ENCODE results near the gene NCAPG2.

Gene NCAPG2, protein sequence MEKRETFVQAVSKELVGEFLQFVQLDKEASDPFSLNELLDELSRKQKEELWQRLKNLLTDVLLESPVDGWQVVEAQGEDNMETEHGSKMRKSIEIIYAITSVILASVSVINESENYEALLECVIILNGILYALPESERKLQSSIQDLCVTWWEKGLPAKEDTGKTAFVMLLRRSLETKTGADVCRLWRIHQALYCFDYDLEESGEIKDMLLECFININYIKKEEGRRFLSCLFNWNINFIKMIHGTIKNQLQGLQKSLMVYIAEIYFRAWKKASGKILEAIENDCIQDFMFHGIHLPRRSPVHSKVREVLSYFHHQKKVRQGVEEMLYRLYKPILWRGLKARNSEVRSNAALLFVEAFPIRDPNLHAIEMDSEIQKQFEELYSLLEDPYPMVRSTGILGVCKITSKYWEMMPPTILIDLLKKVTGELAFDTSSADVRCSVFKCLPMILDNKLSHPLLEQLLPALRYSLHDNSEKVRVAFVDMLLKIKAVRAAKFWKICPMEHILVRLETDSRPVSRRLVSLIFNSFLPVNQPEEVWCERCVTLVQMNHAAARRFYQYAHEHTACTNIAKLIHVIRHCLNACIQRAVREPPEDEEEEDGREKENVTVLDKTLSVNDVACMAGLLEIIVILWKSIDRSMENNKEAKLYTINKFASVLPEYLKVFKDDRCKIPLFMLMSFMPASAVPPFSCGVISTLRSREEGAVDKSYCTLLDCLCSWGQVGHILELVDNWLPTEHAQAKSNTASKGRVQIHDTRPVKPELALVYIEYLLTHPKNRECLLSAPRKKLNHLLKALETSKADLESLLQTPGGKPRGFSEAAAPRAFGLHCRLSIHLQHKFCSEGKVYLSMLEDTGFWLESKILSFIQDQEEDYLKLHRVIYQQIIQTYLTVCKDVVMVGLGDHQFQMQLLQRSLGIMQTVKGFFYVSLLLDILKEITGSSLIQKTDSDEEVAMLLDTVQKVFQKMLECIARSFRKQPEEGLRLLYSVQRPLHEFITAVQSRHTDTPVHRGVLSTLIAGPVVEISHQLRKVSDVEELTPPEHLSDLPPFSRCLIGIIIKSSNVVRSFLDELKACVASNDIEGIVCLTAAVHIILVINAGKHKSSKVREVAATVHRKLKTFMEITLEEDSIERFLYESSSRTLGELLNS

DNA sequence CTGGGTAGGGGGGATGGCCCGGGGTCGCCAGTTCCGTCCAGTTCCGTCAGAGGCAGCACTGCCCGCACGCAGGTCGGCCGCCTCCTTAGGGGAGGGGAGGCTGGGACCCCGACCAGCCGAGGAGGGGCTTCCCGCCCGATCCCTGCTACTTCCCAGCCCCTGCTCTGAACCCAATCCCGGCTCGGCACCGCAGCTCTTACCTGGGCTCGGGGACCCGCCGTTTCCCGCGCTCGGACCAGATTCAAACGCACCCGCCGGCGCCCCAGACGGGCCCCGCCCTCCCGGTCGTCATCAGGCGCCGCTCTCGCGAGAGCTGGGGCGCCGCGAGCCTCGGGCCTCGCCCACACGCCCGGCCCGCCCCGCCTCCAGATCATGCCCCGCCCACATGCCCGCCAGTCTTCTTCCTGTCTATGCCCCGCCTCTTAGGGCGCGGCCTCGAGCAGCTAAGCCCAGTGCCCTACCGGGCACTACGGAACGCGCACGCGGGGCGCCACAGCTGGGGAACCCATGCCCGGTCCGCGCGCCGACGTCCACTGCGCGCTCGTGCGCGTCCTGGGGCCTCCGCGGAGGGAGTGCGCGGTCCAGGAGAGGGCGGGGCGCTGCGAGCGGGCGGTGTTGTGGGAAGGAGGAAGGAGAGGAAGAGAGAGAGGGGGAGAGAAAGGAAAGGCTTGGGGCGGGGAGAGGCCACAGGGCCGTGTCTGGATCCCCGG is at the start of gene NCAPG2:
Gene NCAPG2 (minus strand): TSS at position 281 of the 710 bp plus-strand sequence. CDS start 2,905 bp downstream, outside the sequence.
- TF ChIP-seq, protein P1, sequence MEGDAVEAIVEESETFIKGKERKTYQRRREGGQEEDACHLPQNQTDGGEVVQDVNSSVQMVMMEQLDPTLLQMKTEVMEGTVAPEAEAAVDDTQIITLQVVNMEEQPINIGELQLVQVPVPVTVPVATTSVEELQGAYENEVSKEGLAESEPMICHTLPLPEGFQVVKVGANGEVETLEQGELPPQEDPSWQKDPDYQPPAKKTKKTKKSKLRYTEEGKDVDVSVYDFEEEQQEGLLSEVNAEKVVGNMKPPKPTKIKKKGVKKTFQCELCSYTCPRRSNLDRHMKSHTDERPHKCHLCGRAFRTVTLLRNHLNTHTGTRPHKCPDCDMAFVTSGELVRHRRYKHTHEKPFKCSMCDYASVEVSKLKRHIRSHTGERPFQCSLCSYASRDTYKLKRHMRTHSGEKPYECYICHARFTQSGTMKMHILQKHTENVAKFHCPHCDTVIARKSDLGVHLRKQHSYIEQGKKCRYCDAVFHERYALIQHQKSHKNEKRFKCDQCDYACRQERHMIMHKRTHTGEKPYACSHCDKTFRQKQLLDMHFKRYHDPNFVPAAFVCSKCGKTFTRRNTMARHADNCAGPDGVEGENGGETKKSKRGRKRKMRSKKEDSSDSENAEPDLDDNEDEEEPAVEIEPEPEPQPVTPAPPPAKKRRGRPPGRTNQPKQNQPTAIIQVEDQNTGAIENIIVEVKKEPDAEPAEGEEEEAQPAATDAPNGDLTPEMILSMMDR (IDR thresholded peaks at IDR 0.05; ENCODE audit: insufficient read depth, low read length, poor library complexity, severe bottlenecking): no peak
- Histone ChIP-seq H3K4me3 (replicated peaks; ENCODE audit: low read depth, low read length) (peak within 1 kb of the TSS; percentile 97), H3K36me3 (ENCODE audit: control insufficient read depth, insufficient read depth, low read length) (peaks cover 3% of the 10 kb centered on the region), H3K27me3 (replicated peaks; ENCODE audit: control insufficient read depth, insufficient read depth, low read length) (no peaks in the 10 kb centered on the region)
- peak; percentile 97 for DNase-seq (ENCODE audit: extremely low read depth, insufficient read length)

DNA sequence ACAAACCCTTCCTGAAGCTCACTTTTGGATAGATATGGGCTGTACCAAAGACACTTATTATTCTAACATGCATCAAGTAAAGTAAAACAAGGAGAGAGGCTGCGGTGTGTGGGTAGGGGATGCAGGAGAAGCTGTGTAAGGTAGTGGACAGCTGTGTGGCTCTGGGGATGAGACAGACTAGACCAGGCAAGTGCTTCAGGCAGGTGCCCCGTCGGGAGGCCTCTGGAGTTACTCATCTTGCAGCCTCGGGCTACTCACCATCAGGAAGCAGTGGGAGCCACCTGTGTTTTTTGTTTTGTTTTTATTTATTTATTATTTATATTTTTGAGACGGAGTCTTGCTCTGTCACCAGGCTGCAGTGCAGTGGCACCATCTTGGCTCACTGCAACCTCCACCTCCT is 49.3 kb upstream of the NCAPG2 start:
- TF ChIP-seq, protein P1 (IDR thresholded peaks at IDR 0.05; ENCODE audit: insufficient read depth, low read length, poor library complexity, severe bottlenecking): no peak
- no peak for DNase-seq (ENCODE audit: extremely low read depth, insufficient read length)
- H3K4me3 ChIP-seq (replicated peaks; ENCODE audit: low read depth, low read length): no peak overlapping the region
- H3K36me3 ChIP-seq (ENCODE audit: control insufficient read depth, insufficient read depth, low read length): peaks cover 3% of the 10 kb centered on the region
- no peaks in the 10 kb centered on the region for H3K27me3 ChIP-seq (replicated peaks; ENCODE audit: control insufficient read depth, insufficient read depth, low read length)

DNA sequence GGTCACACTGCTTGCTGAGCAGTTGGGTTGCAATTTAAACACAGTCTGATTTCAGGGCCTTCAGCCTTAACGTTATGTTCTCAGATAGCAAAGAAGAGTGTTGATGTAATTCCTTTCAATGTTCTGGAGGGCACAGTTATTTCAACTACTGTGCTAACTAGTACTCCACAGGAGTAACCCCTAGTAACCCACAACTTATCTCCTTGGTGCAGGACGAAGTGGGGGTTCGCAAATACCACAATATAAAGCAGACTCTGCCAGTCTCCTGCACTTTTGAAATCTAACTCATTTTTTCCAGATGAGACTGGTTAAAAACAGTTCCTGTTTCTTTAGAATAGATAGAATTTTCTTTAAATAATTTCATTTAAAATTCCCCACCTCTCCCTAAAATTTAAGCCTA is 47.1 kb upstream of the NCAPG2 start:
- Histone ChIP-seq H3K27me3 (replicated peaks; ENCODE audit: control insufficient read depth, insufficient read depth, low read length) (no peaks in the 10 kb centered on the region), H3K4me3 (replicated peaks; ENCODE audit: low read depth, low read length) (no peak overlapping the region), H3K36me3 (ENCODE audit: control insufficient read depth, insufficient read depth, low read length) (no peaks in the 10 kb centered on the region; the same call in none of the 2 replicates)
- DNase-seq (ENCODE audit: extremely low read depth, insufficient read length): no peak
- TF ChIP-seq, protein P1 (IDR thresholded peaks at IDR 0.05; ENCODE audit: insufficient read depth, low read length, poor library complexity, severe bottlenecking): no peak

DNA sequence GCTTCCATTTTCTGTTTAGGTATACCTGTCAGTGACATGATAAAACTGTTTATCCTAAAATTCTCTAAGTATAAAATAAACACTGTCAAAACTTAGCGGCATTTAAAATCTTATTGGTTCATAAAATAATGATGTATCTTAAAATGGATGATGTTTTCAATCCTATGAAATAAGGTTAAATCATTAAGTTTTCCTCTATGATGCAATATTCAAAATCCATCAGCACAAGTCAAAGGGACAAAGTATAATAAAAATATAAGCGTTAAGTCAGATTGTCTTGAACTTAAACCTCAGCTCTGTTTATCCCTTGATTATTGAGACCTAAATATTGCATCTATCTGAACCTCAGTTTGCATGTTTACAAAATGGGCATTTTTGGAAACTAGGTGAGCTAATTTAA is 46.6 kb upstream of the NCAPG2 start:
- H3K27me3 ChIP-seq (replicated peaks; ENCODE audit: control insufficient read depth, insufficient read depth, low read length): no peaks in the 10 kb centered on the region
- TF ChIP-seq, protein P1 (IDR thresholded peaks at IDR 0.05; ENCODE audit: insufficient read depth, low read length, poor library complexity, severe bottlenecking): no peak
- no peaks in the 10 kb centered on the region; the same call in none of the 2 replicates for H3K36me3 ChIP-seq (ENCODE audit: control insufficient read depth, insufficient read depth, low read length)
- no peak for DNase-seq (ENCODE audit: extremely low read depth, insufficient read length)
- H3K4me3 ChIP-seq (replicated peaks; ENCODE audit: low read depth, low read length): no peak overlapping the region

DNA sequence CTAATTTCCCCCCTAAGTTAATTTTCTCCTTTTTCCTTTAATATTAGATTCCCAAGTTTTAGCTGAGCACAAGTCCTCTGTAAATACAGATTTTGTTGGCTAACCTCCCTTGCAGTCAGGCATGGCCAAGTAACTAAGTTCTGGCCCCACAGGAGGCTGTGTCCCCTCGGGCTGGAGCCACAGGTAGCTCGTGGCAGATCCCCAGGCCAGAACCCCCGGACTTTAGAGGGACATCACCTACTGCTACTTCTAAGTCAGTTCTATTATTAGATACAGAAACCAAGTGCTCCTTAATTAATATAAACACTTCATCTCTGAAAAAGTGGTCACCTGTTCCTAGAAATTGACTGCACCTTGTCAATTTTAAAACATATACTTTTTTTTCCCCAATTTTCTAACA is 46.1 kb upstream of the NCAPG2 start:
- no peak for DNase-seq (ENCODE audit: extremely low read depth, insufficient read length)
- H3K27me3 ChIP-seq (replicated peaks; ENCODE audit: control insufficient read depth, insufficient read depth, low read length): no peaks in the 10 kb centered on the region
- H3K4me3 ChIP-seq (replicated peaks; ENCODE audit: low read depth, low read length): no peak overlapping the region
- H3K36me3 ChIP-seq (ENCODE audit: control insufficient read depth, insufficient read depth, low read length): peaks cover 1% of the 10 kb centered on the region
- TF ChIP-seq, protein P1 (IDR thresholded peaks at IDR 0.05; ENCODE audit: insufficient read depth, low read length, poor library complexity, severe bottlenecking): no peak
